HepG2 (cell line): ENCODE data around the gene DNAI4. TPM values are rescaled to one million over a fixed set of nuclear protein-coding genes. Genes with fewer than 3 reads are reported as not detected.

ENCODE experiments used
- ATAC-seq: fragments of 200-7000 bp; cut with Tn5 transposase; 3 replicates; pipeline ENCODE4 v1.9.1; 2020; ENCODE audit warnings: mild to moderate bottlenecking, moderate library complexity
- BruUV-seq: library from RNA; stranded (reverse); fragments of 400-500 nt; replicated peaks from 2 replicates; lab custom pipeline; 2021; lab: Mats Ljungman, UMichigan
- CTCF ChIA-PET: fragments of 300-600 bp; formaldehyde crosslinking; extraction: SDS; loops from one replicate; lab custom pipeline; 2021; ENCODE audit warnings: low total read pairs, inconsistent platforms, low intra/inter-chr PET ratio; lab: Yijun Ruan, JAX
- POLR2A ChIA-PET: fragments of 350-600 bp; sonication (Branson Sonifier 250); formaldehyde crosslinking; loops from one replicate; lab custom pipeline; 2020; ENCODE audit warnings: antibody characterized with exemption, inconsistent platforms; lab: Yijun Ruan, JAX
- DNase-seq: peaks from one replicate; pipeline ENCODE4 v3.0.0-alpha.2; 2015; ENCODE audit warnings: low spot score
- FAIRE-seq: peaks from 3 replicates; lab custom pipeline; 2011; peaks lifted over from hg19 to GRCh38; lab: Jason Lieb, UNC
- H2AFZ ChIP-seq: one replicate; pipeline ENCODE4 v1.6.1; 2011; ENCODE audit warnings: low read length, inconsistent platforms
- H3K27ac ChIP-seq: fragments of 300-600 bp; 3 replicates; pipeline ENCODE4 v1.8.0; 2011; ENCODE audit warnings: mixed run types, mild to moderate bottlenecking, mixed read lengths, low read length, inconsistent platforms; ENCODE audit not compliant: insufficient read depth; ENCODE audit errors: extremely low read length
- H3K27me3 ChIP-seq, 2 experiments: fragments of 200-600 bp in 1 of 2; 2 replicates in 1 of 2; 3 replicates in 1 of 2; pipeline versions ENCODE4 v1.6.0 to v1.8.0; 2011; ENCODE audit warnings: low read length in 2 of 2, mild to moderate bottlenecking in 2 of 2, moderate library complexity in 2 of 2, inconsistent platforms in 1 of 2; ENCODE audit not compliant: insufficient read depth in 2 of 2, control insufficient read depth in 1 of 2
- H3K36me3 ChIP-seq, 2 experiments: fragments of 200-600 bp in 1 of 2; replicated peaks in 1 of 2; 2 replicates in 1 of 2; 3 replicates in 1 of 2; pipeline versions ENCODE4 v1.5.1 to v1.8.0; 2011; ENCODE audit warnings: low read length in 2 of 2, inconsistent platforms in 1 of 2; ENCODE audit not compliant: insufficient read depth in 2 of 2, control insufficient read depth in 1 of 2
- H3K4me1 ChIP-seq: 2 replicates; pipeline ENCODE4 v1.5.1; 2012; ENCODE audit warnings: low read length, inconsistent platforms; ENCODE audit not compliant: insufficient read depth
- H3K4me2 ChIP-seq: 2 replicates; pipeline ENCODE4 v1.6.0; 2011; ENCODE audit warnings: low read depth, low read length, inconsistent platforms
- H3K4me3 ChIP-seq, 3 experiments: fragments of 200-600 bp in 1 of 3; sonication (generic), shearing (Covaris generic) in 1 of 3; replicated peaks in 1 of 3; 2 replicates each; pipeline ENCODE4 v1.5.1; 2011 to 2016; ENCODE audit warnings: low read length in 3 of 3, inconsistent platforms in 2 of 3, low read depth in 2 of 3, mild to moderate bottlenecking in 2 of 3, control low read depth in 1 of 3, mixed read lengths in 1 of 3; ENCODE audit not compliant: insufficient read depth in 1 of 3
- H3K79me2 ChIP-seq: one replicate; pipeline ENCODE4 v1.6.1; 2011; ENCODE audit warnings: low read length, inconsistent platforms; ENCODE audit not compliant: insufficient read depth
- H3K9ac ChIP-seq: 2 replicates; pipeline ENCODE4 v1.6.0; 2011; ENCODE audit warnings: mild to moderate bottlenecking, low read depth, low read length, inconsistent platforms; ENCODE audit not compliant: insufficient read depth
- H3K9me3 ChIP-seq: 2 replicates; pipeline ENCODE4 v1.5.1; 2012; ENCODE audit warnings: mild to moderate bottlenecking, low read length
- H4K20me1 ChIP-seq: 2 replicates; pipeline ENCODE4 v1.6.0; 2011; ENCODE audit warnings: inconsistent platforms, mild to moderate bottlenecking, low read length, moderate library complexity; ENCODE audit not compliant: insufficient read depth
- ELF1 ChIP-seq: sonication (generic); formaldehyde crosslinking; IDR thresholded peaks from 2 replicates; pipeline ENCODE4 v1.4.0; 2020; ENCODE audit warnings: missing genetic modification reagents
- HDAC2 ChIP-seq: sonication (generic); formaldehyde crosslinking; IDR thresholded peaks from 2 replicates; pipeline ENCODE4 v1.4.0; 2020; ENCODE audit warnings: missing genetic modification reagents
- ISL2 ChIP-seq: sonication (generic); formaldehyde crosslinking; IDR thresholded peaks from 2 replicates; pipeline ENCODE4 v1.5.0; 2020; ENCODE audit warnings: missing genetic modification reagents
- KLF6 ChIP-seq: IDR thresholded peaks from 2 replicates; pipeline ENCODE4 v1.8.0; 2016; ENCODE audit warnings: missing biosample characterization, missing genetic modification reagents
- SNAI1 ChIP-seq: sonication (generic); formaldehyde crosslinking; IDR thresholded peaks from 2 replicates; pipeline ENCODE4 v1.5.0; 2020; ENCODE audit warnings: mild to moderate bottlenecking, missing genetic modification reagents, borderline replicate concordance
- TCF12 ChIP-seq, 2 experiments: fragments of 450-650 bp in 1 of 2; sonication (generic) in 1 of 2; formaldehyde crosslinking in 1 of 2; IDR thresholded peaks; 2 replicates each; pipeline versions ENCODE4 v1.6.1 to v1.8.0; 2017 to 2022; ENCODE audit warnings: antibody characterized with exemption in 1 of 2, mild to moderate bottlenecking in 1 of 2, missing genetic modification reagents in 1 of 2, moderate library complexity in 1 of 2
- ZBTB7B ChIP-seq: sonication (generic); formaldehyde crosslinking; IDR thresholded peaks from 2 replicates; pipeline ENCODE4 v1.4.0; 2020; ENCODE audit warnings: missing genetic modification reagents
- ZNF251 ChIP-seq: sonication (generic); formaldehyde crosslinking; IDR thresholded peaks from 2 replicates; pipeline ENCODE4 v1.9.0; 2021; ENCODE audit warnings: mild to moderate bottlenecking, missing genetic modification reagents
- ZNF615 ChIP-seq: sonication (generic); formaldehyde crosslinking; IDR thresholded peaks from 2 replicates; pipeline ENCODE4 v1.5.0; 2020; ENCODE audit warnings: mild to moderate bottlenecking, missing genetic modification reagents, borderline replicate concordance
- ZNF776 ChIP-seq: sonication (generic); formaldehyde crosslinking; IDR thresholded peaks from 2 replicates; pipeline ENCODE4 v1.4.0; 2020; ENCODE audit warnings: mild to moderate bottlenecking, missing genetic modification reagents
- WGBS: methylation state at CpG from one replicate; pipeline ENCODE4 v1.1.6; 2017; ENCODE audit warnings: low lambda C conversion rate; 5-methylcytosine and 5-hydroxymethylcytosine counted together
- in situ Hi-C: cut with HindIII; loops from 2 replicates; pipeline ENCODE4 v1.10.0; 2017; ENCODE audit warnings: low pct_unique_long_range_greater_than_20kb; ENCODE audit not compliant: extremely low pct_ligation_motif_present
- intact Hi-C: fragments of 100-400 bp; cut with micrococcal nuclease; formaldehyde crosslinking; loops from one replicate; pipeline ENCODE4 v1.10.0; 2022; ENCODE audit not compliant: unreplicated experiment
- polyA plus RNA-seq, 8 experiments: library from polyadenylated mRNA; depleted of rRNA in 3 of 8; stranded (reverse) in 7 of 8; unstranded in 1 of 8; fragments of >200 nt; fragmentation: Illumina TruSeq in 4 of 8; extraction: Trizol in 4 of 8; gene quantifications; 2 replicates each; pipeline versions ENCODE4 v1.2.1 to v1.2.3, GENCODE V29; 2011 to 2016; ENCODE audit warnings: low read depth in 4 of 8, missing spikeins in 1 of 8, mixed read lengths in 1 of 8; ENCODE audit not compliant: insufficient read depth in 1 of 8
- total RNA-seq, 5 experiments: library from RNA; depleted of rRNA; stranded (reverse); fragments of >200 nt; fragmentation: Illumina TruSeq; extraction: Trizol; gene quantifications; 2 replicates each; pipeline ENCODE4 v1.2.3, GENCODE V29; 2016; ENCODE audit warnings: low read depth in 1 of 5
- TF ChIP-seq, protein P1 (sequence below): IDR thresholded peaks from 2 replicates; pipeline ENCODE4 v1.4.0; 2020; ENCODE audit warnings: mild to moderate bottlenecking, missing genetic modification reagents
- TF ChIP-seq, protein P2 (sequence below): sonication (generic); formaldehyde crosslinking; IDR thresholded peaks from 2 replicates; pipeline ENCODE4 v1.5.1; 2020; ENCODE audit warnings: missing genetic modification reagents, mild to moderate bottlenecking, borderline replicate concordance
- TF ChIP-seq, protein P3 (sequence below): sonication (generic); formaldehyde crosslinking; IDR thresholded peaks from 2 replicates; pipeline ENCODE4 v1.5.1; 2020; ENCODE audit warnings: missing genetic modification reagents, mild to moderate bottlenecking, borderline replicate concordance
- TF ChIP-seq, protein P4 (sequence below): sonication (generic); formaldehyde crosslinking; IDR thresholded peaks from 2 replicates; pipeline ENCODE4 v1.4.0; 2020; ENCODE audit warnings: mild to moderate bottlenecking, missing genetic modification reagents

The DNAI4 gene
- total and polyA plus RNA-seq, 2 of the 13 experiments (the other 11 are each of a cell fraction or from before 2014, with no cell fraction given): 0.04 to 0.08 TPM

DNA sequence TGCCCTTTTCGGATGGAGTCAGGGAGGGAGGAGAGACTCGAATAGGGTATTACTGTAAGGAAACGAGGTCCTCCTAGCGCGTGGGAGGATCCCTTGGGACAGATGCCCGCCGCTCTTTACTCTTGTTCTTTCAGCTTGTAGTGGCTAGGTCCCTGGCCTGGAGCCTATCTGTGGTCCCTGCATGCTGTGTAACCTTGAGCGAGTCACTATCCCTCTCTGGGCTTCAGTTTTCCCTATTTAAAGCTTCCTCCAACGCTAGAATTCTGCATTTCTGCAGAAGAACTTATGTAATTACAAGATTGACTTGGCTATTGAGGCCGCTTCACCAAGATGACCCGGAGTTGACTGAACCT, 878 bp upstream of the DNAI4 start:
- Histone ChIP-seq H3K4me2 (peak overlapping the region; percentile 85), H3K36me3 (no peaks in the 10 kb centered on the region), H4K20me1 (no peaks in the 10 kb centered on the region), H3K9ac (peak overlapping the region; percentile 92), H3K4me1 (peaks cover 45% of the 10 kb centered on the region), H2AFZ (peak overlapping the region; percentile 66), H3K9me3 (no peaks in the 10 kb centered on the region), H3K79me2 (peaks cover 29% of the 10 kb centered on the region), H3K27ac (peak overlapping the region; percentile 90), H3K27me3 (no peaks in the 10 kb centered on the region; a peak in 1 of 5 replicates), H3K4me3 (peak overlapping the region; percentile 78 to 97 (median 83))
- in situ Hi-C loops (loop anchor here (5.0 to 25.0 kb wide), 2 partner anchors 127 to 487 kb away; partner anchors contain the start of gene SLC35D1), intact Hi-C loops (loop anchor here (2.0 to 5.0 kb wide), 2 partner anchors 158 to 505 kb away; partner anchors contain the start of gene SERBP1)
- ChIA-PET CTCF (no interaction called here), POLR2A (interaction anchor here (1.2 to 2.8 kb wide), 8 partner anchors 8 to 590 kb away, joined by 3 to 20 read pairs (median 6); partner anchors contain the start of gene SLC35D1)
- no peak for DNase-seq
- no TSS peak for BruUV-seq
- ATAC-seq: no peak; the same call in 2 of the 3 replicates
- WGBS: 2% methylated on average over 11 of the region's 11 CpGs
- no peak for FAIRE-seq
- TF ChIP-seq ZNF615 (CRISPR knock-in tag) (no peak), TCF12 (IDR thresholded peaks at IDR 0.05) (no peak), TCF12 (CRISPR knock-in tag; IDR thresholded peaks at IDR 0.05) (no peak), ELF1 (CRISPR knock-in tag) (no peak), ZNF776 (CRISPR knock-in tag) (no peak), SNAI1 (CRISPR knock-in tag) (0 out of 2 replicates have a peak, but pooled peaks have one; percentile 7), ZNF251 (no peak), ZBTB7B (CRISPR knock-in tag) (0 out of 2 replicates have a peak, but pooled peaks have one; percentile 17), HDAC2 (CRISPR knock-in tag) (peak; percentile 46; the same call in 1 of the 2 replicates), KLF6 (CRISPR knock-in tag) (no peak), ISL2 (CRISPR knock-in tag) (0 out of 2 replicates have a peak, but pooled peaks have one; percentile 4)
- TF ChIP-seq, protein P1, sequence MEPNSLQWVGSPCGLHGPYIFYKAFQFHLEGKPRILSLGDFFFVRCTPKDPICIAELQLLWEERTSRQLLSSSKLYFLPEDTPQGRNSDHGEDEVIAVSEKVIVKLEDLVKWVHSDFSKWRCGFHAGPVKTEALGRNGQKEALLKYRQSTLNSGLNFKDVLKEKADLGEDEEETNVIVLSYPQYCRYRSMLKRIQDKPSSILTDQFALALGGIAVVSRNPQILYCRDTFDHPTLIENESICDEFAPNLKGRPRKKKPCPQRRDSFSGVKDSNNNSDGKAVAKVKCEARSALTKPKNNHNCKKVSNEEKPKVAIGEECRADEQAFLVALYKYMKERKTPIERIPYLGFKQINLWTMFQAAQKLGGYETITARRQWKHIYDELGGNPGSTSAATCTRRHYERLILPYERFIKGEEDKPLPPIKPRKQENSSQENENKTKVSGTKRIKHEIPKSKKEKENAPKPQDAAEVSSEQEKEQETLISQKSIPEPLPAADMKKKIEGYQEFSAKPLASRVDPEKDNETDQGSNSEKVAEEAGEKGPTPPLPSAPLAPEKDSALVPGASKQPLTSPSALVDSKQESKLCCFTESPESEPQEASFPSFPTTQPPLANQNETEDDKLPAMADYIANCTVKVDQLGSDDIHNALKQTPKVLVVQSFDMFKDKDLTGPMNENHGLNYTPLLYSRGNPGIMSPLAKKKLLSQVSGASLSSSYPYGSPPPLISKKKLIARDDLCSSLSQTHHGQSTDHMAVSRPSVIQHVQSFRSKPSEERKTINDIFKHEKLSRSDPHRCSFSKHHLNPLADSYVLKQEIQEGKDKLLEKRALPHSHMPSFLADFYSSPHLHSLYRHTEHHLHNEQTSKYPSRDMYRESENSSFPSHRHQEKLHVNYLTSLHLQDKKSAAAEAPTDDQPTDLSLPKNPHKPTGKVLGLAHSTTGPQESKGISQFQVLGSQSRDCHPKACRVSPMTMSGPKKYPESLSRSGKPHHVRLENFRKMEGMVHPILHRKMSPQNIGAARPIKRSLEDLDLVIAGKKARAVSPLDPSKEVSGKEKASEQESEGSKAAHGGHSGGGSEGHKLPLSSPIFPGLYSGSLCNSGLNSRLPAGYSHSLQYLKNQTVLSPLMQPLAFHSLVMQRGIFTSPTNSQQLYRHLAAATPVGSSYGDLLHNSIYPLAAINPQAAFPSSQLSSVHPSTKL (CRISPR knock-in tag): no peak
- TF ChIP-seq, protein P2, sequence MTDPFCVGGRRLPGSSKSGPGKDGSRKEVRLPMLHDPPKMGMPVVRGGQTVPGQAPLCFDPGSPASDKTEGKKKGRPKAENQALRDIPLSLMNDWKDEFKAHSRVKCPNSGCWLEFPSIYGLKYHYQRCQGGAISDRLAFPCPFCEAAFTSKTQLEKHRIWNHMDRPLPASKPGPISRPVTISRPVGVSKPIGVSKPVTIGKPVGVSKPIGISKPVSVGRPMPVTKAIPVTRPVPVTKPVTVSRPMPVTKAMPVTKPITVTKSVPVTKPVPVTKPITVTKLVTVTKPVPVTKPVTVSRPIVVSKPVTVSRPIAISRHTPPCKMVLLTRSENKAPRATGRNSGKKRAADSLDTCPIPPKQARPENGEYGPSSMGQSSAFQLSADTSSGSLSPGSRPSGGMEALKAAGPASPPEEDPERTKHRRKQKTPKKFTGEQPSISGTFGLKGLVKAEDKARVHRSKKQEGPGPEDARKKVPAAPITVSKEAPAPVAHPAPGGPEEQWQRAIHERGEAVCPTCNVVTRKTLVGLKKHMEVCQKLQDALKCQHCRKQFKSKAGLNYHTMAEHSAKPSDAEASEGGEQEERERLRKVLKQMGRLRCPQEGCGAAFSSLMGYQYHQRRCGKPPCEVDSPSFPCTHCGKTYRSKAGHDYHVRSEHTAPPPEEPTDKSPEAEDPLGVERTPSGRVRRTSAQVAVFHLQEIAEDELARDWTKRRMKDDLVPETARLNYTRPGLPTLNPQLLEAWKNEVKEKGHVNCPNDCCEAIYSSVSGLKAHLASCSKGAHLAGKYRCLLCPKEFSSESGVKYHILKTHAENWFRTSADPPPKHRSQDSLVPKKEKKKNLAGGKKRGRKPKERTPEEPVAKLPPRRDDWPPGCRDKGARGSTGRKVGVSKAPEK (CRISPR knock-in tag): no peak
- TF ChIP-seq, protein P3, sequence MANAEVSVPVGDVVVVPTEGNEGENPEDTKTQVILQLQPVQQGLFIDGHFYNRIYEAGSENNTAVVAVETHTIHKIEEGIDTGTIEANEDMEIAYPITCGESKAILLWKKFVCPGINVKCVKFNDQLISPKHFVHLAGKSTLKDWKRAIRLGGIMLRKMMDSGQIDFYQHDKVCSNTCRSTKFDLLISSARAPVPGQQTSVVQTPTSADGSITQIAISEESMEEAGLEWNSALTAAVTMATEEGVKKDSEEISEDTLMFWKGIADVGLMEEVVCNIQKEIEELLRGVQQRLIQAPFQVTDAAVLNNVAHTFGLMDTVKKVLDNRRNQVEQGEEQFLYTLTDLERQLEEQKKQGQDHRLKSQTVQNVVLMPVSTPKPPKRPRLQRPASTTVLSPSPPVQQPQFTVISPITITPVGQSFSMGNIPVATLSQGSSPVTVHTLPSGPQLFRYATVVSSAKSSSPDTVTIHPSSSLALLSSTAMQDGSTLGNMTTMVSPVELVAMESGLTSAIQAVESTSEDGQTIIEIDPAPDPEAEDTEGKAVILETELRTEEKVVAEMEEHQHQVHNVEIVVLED (CRISPR knock-in tag): no peak
- TF ChIP-seq, protein P4, sequence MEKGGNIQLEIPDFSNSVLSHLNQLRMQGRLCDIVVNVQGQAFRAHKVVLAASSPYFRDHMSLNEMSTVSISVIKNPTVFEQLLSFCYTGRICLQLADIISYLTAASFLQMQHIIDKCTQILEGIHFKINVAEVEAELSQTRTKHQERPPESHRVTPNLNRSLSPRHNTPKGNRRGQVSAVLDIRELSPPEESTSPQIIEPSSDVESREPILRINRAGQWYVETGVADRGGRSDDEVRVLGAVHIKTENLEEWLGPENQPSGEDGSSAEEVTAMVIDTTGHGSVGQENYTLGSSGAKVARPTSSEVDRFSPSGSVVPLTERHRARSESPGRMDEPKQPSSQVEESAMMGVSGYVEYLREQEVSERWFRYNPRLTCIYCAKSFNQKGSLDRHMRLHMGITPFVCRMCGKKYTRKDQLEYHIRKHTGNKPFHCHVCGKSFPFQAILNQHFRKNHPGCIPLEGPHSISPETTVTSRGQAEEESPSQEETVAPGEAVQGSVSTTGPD: no peak
